GM12874 (cell line): ENCODE data around the gene HMGXB3.

Source experiments
- TF ChIP-seq, protein P1 (sequence below): IDR thresholded peaks from 2 replicates; pipeline ENCODE4 v1.5.1; 2011; ENCODE audit warnings: low read depth, mild to moderate bottlenecking, control low read depth, low read length, moderate library complexity; ENCODE audit not compliant: insufficient read depth

HMGXB3 gene

DNA sequence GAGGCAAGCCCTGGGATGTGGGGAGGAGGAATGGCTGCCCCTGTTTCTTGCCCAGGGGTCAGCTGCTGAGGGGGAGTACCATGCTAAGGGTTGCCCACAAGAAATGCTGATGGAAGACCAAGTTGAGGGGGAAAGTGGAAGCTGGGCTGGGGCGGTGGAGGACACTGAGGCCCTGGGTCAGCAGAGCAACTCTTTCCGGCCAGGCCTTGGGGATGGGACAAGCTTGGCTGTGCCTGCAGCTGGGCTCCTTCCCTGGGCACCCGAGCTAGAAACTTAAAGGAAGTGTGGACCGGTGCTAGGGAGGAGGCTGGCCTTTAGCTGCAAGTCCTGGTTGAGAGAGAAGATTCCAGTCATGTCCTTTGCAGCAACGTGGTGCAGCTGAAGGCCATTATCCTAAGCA is 63.1 kb downstream of the HMGXB3 start:
- TF ChIP-seq, protein P1, sequence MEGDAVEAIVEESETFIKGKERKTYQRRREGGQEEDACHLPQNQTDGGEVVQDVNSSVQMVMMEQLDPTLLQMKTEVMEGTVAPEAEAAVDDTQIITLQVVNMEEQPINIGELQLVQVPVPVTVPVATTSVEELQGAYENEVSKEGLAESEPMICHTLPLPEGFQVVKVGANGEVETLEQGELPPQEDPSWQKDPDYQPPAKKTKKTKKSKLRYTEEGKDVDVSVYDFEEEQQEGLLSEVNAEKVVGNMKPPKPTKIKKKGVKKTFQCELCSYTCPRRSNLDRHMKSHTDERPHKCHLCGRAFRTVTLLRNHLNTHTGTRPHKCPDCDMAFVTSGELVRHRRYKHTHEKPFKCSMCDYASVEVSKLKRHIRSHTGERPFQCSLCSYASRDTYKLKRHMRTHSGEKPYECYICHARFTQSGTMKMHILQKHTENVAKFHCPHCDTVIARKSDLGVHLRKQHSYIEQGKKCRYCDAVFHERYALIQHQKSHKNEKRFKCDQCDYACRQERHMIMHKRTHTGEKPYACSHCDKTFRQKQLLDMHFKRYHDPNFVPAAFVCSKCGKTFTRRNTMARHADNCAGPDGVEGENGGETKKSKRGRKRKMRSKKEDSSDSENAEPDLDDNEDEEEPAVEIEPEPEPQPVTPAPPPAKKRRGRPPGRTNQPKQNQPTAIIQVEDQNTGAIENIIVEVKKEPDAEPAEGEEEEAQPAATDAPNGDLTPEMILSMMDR = no peak

DNA sequence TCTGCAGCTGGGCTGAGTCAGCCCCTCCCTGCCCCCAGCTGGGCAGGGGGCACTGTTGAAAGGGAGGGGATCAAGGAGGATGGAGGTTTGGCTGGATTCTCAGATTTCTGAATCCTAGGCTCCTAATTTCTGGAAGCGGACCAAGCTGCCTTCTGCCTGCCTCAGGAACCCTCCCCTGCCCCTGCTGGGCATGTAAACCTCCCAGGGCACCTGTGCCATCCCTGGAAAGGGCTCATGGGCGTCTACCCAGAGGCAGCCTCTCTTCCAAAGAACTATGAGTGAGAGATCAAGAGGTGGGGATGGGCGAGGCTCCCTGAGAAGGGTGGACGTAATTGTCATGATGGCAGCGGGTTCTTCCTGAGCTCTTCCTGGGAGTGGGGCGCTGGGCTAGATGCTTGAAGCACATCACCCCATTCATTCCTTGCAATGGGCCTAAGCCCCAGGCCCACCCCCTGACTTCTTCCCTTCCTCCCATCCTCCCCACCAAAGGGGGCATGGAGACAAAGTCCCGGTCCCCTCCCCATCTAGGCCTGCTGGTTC is 64.2 kb downstream of the HMGXB3 start:
- TF ChIP-seq, protein P1 = no peak

DNA sequence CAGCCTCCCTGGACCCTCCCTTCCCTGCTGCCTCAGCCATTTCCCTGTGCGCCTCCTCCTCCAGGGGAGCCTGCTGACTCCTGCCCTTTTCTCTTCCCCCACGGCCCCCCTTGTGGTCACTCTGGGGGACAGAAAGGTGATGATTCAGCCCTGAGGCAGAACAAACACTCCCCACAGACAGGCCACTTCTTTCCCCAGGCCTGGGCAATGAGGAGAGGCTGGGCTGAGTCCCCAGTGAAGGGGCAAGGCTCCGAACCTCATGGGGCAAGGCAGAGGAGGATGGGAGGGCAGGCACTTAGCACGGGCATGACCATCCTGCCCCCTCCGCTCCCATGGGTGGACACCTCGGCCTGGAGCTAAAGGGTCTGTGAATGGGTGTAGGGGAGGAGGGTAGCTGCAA is 64.8 kb downstream of the HMGXB3 start:
- TF ChIP-seq, protein P1 = no peak

DNA sequence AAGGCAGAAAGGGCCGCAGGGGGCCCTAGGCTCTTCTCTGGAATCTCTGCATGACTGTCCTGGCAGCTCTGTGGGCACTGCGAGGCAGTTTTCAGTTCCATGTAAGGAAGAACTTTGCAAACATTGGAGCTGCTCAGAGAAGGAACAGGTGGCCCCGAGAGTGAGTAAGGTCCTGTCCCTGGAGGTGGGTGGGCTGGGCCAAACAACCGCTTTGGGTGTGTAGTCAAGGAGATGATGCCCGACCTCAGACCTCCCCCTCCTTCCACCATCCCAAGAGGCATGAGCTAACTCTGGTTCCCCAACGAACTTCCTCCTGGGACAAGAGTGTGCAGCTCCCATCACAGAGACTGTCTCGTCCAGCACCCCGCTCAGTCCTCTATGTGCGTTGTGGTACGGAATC is 65.3 kb downstream of the HMGXB3 start:
- TF ChIP-seq, protein P1 = no peak

DNA sequence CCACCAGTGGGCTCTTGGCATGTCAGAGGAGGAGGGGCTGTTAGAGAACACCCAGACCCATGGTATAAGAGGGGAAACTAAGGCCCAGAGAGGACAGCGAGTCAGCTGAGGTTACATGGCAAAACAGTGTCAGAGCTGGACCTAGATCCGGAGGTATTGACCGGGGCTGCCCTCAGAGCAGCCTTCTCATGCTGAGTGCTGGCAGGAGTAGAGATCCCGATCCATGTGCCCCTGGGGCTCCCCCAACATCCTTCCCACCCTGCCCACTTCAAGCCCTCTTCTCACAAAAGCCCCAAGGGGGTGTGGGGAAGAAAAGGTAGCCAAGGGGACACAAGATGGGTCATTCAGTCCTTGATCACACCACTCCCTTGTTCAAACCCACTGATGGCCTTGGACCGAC is 65.9 kb downstream of the HMGXB3 start:
- TF ChIP-seq, protein P1 = no peak

DNA sequence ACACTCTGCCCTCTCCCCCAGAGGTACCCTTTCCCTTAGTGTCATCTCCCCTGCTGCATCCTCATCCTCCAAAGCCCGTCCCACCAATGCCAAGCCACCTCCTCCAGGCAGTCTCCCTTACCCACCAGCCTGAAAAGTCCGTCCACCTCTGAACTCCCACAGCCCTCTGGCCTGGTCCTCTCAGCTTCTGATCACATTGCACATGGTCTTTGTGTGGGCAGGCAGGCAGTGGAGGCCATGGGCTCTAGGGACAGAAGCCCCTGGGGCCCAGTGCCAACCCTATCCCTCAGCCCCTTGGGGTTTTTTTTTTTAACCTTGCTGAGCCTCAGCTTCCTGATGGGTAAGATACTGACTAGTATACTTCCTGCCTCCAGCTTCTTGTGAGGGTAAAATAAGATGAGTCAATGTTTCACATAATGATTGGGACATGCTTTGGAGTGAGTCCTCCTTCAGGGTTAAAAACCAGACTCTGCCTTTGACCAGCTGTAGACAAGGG is 66.4 kb downstream of the HMGXB3 start:
- TF ChIP-seq, protein P1 = no peak

DNA sequence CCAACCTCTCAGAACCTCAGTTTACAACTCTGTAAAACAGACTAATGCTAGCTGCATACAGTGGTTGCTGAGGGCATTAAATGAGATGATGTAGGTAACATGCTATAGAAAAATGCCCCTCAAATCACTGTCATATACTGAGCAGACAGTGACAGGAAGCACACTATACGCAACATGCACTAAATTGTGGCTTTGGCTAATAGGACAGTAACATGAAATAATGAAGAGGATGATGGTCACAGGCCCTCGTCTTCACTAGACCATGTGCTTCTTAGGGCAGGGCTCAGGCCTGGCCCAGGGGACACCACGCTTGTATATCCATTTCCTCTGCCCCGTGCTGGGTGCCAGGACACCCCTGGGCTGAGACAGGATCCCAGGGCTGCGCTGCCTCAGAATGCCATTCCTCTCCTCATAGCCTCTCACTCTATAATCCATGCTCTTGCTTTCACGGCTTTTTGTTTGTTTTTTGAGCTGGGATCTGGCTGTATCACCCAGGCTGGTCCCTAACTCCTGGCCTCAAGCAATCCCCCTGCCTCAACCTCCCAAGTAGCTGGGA is 66.9 kb downstream of the HMGXB3 start:
- TF ChIP-seq, protein P1 = no peak
